CD4-positive, alpha-beta T cell treated with Interleukin-6 at 100 ng/mL for 8 hours (primary cell): ENCODE results near the gene MYEF2.
A peak's percentile ranks its signal among the peaks of the same experiment; 100 is the strongest.

Source experiments
- DNase-seq: peaks from one replicate; pipeline ENCODE4 v3.0.0-alpha.2; 2020; ENCODE audit warnings: mixed read lengths, low spot score

Gene MYEF2

GRCh38 chr15:48177766-48178647 lies at the start of gene MYEF2:
Gene MYEF2 (minus strand): TSS chr15:48178295. CDS start chr15:48178237, 58 bp downstream.
- DNase-seq: peak; percentile 50

- DNase-seq: no peak
Measured at GRCh38 chr15:48225771-48226170, 47.7 kb upstream of the MYEF2 start.

- DNase-seq: no peak
Measured at GRCh38 chr15:48222627-48223026, 44.5 kb upstream of the MYEF2 start.

GRCh38 chr15:48221885-48222284 lies 43.8 kb upstream of the MYEF2 start:
- no peak for DNase-seq

GRCh38 chr15:48221261-48221660 lies 43.2 kb upstream of the MYEF2 start:
- DNase-seq: no peak

- no peak for DNase-seq
Measured at GRCh38 chr15:48205981-48206380, 27.9 kb upstream of the MYEF2 start, which contains the start of gene SLC12A1. Gene SLC12A1 (plus strand): TSS chr15:48206302. CDS start chr15:48207720, 1,418 bp downstream.

GRCh38 chr15:48202068-48202467 lies 24.0 kb upstream of the MYEF2 start:
- no peak for DNase-seq

- no peak for DNase-seq
Measured at GRCh38 chr15:48191574-48192225, 13.6 kb upstream of the MYEF2 start, which contains the start of gene CTXN2. Gene CTXN2 (plus strand): TSS chr15:48191665. CDS start chr15:48201301, 9,636 bp downstream.

- DNase-seq: no peak
Measured at GRCh38 chr15:48190932-48191573, 13.0 kb upstream of the MYEF2 start.

- DNase-seq: no peak
Measured at GRCh38 chr15:48186271-48186670, 8.2 kb upstream of the MYEF2 start.

- no peak for DNase-seq
Measured at GRCh38 chr15:48185529-48185928, 7.4 kb upstream of the MYEF2 start.

GRCh38 chr15:48182749-48183148 lies 4.7 kb upstream of the MYEF2 start:
- no peak for DNase-seq

- DNase-seq: no peak
Measured at GRCh38 chr15:48178648-48178931, 495 bp upstream of the MYEF2 start.

GRCh38 chr15:48177383-48177765 lies 721 bp downstream of the MYEF2 start:
- no peak for DNase-seq

- DNase-seq: no peak
Measured at GRCh38 chr15:48176957-48177356, 1.1 kb downstream of the MYEF2 start.

GRCh38 chr15:48176112-48176511 lies 2.0 kb downstream of the MYEF2 start:
- no peak for DNase-seq

GRCh38 chr15:48175126-48175525 lies 3.0 kb downstream of the MYEF2 start:
- no peak for DNase-seq

- no peak for DNase-seq
Measured at GRCh38 chr15:48170981-48171380, 7.1 kb downstream of the MYEF2 start.

GRCh38 chr15:48168616-48169015 lies 9.5 kb downstream of the MYEF2 start:
- no peak for DNase-seq

- DNase-seq: no peak
Measured at GRCh38 chr15:48153526-48153925, 24.6 kb downstream of the MYEF2 start.

- no peak for DNase-seq
Measured at GRCh38 chr15:48149858-48150257, 28.2 kb downstream of the MYEF2 start.

GRCh38 chr15:48147358-48147757 lies 30.7 kb downstream of the MYEF2 start:
- DNase-seq: no peak

GRCh38 chr15:48145923-48146322 lies 32.2 kb downstream of the MYEF2 start:
- no peak for DNase-seq
